IMR-90 (cell line): ENCODE results near the gene RNF141. TPM values are rescaled to one million over a fixed set of nuclear protein-coding genes. Genes with fewer than 3 reads are reported as not detected.

ENCODE experiments used
- ATAC-seq: fragments of 200-7000 bp; cut with Tn5 transposase; 2 replicates; pipeline ENCODE4 v1.9.1; 2020; ENCODE audit warnings: low read depth, mild to moderate bottlenecking, moderate library complexity
- BruUV-seq: library from RNA; stranded (reverse); fragments of 400-500 nt; replicated peaks from 2 replicates; lab custom pipeline; 2021; lab: Mats Ljungman, UMichigan
- CTCF ChIA-PET: fragments of 300-600 bp; formaldehyde crosslinking; extraction: SDS; loops from one replicate; lab custom pipeline; 2021; ENCODE audit warnings: antibody characterized with exemption; lab: Yijun Ruan, JAX
- POLR2A ChIA-PET: fragments of 300-600 bp; sonication (Branson Sonifier 250); formaldehyde crosslinking; loops from one replicate; lab custom pipeline; 2022; ENCODE audit warnings: antibody characterized with exemption; ENCODE audit not compliant: unreplicated experiment; lab: Charles Lee
- DNase-seq: peaks from one replicate; pipeline ENCODE4 v3.0.0; 2013
- H2AFZ ChIP-seq: replicated peaks from 2 replicates; pipeline ENCODE3; 2013; ENCODE audit warnings: low read length, mild to moderate bottlenecking; ENCODE audit not compliant: poor library complexity
- H2AK5ac ChIP-seq: 2 replicates; pipeline ENCODE4 v1.6.1; 2013; ENCODE audit warnings: low read depth, low read length, inconsistent platforms
- H2AK9ac ChIP-seq: replicated peaks from 2 replicates; pipeline ENCODE3; 2013; ENCODE audit warnings: mild to moderate bottlenecking, low read depth, low read length, moderate library complexity; ENCODE audit not compliant: poor library complexity
- H2BK120ac ChIP-seq: 2 replicates; pipeline ENCODE4 v1.6.1; 2013; ENCODE audit warnings: low read depth, low read length, inconsistent platforms
- H2BK15ac ChIP-seq: 3 replicates; pipeline ENCODE4 v1.6.1; 2013; ENCODE audit warnings: low read depth, low read length, inconsistent platforms
- H2BK20ac ChIP-seq: 2 replicates; pipeline ENCODE4 v1.6.1; 2013; ENCODE audit warnings: low read depth, mild to moderate bottlenecking, inconsistent platforms, low read length, moderate library complexity
- H2BK5ac ChIP-seq: 2 replicates; pipeline ENCODE4 v1.6.1; 2013; ENCODE audit warnings: mild to moderate bottlenecking, low read depth, low read length, inconsistent platforms; ENCODE audit not compliant: poor library complexity, severe bottlenecking
- H3K14ac ChIP-seq: replicated peaks from 2 replicates; pipeline ENCODE4 v1.6.1; 2013; ENCODE audit warnings: low read depth, low read length, inconsistent platforms
- H3K18ac ChIP-seq: 2 replicates; pipeline ENCODE4 v1.6.1; 2013; ENCODE audit warnings: low read depth, low read length, control low read depth
- H3K23ac ChIP-seq: 2 replicates; pipeline ENCODE4 v1.6.1; 2013; ENCODE audit warnings: low read depth, low read length, inconsistent platforms
- H3K27ac ChIP-seq: 2 replicates; pipeline ENCODE4 v1.5.1; 2013; ENCODE audit warnings: mild to moderate bottlenecking, control low read depth, low read length; ENCODE audit not compliant: insufficient read depth
- H3K27me3 ChIP-seq: 2 replicates; pipeline ENCODE4 v1.6.1; 2013; ENCODE audit warnings: low read length; ENCODE audit not compliant: control insufficient read depth, insufficient read depth
- H3K36me3 ChIP-seq: 2 replicates; pipeline ENCODE4 v1.6.1; 2013; ENCODE audit warnings: low read length, mixed read lengths; ENCODE audit not compliant: control insufficient read depth, insufficient read depth
- H3K4ac ChIP-seq: 2 replicates; pipeline ENCODE4 v1.6.1; 2013; ENCODE audit warnings: low read depth, low read length, inconsistent platforms
- H3K4me1 ChIP-seq: 2 replicates; pipeline ENCODE4 v1.6.1; 2013; ENCODE audit warnings: low read length, mixed read lengths; ENCODE audit not compliant: control insufficient read depth, insufficient read depth
- H3K4me2 ChIP-seq: 2 replicates; pipeline ENCODE4 v1.6.1; 2013; ENCODE audit warnings: low read depth, mild to moderate bottlenecking, control low read depth, low read length, moderate library complexity
- H3K4me3 ChIP-seq: 2 replicates; pipeline ENCODE4 v1.5.1; 2013; ENCODE audit warnings: low read depth, mild to moderate bottlenecking, control low read depth, low read length, moderate library complexity; ENCODE audit not compliant: insufficient read depth
- H3K56ac ChIP-seq: 2 replicates; pipeline ENCODE4 v1.6.1; 2013; ENCODE audit warnings: low read length, inconsistent platforms; ENCODE audit not compliant: insufficient read depth; ENCODE audit errors: extremely low read depth
- H3K79me1 ChIP-seq, 2 experiments: 2 replicates each; pipeline ENCODE4 v1.6.1; 2013; ENCODE audit warnings: low read length in 2 of 2, inconsistent platforms in 1 of 2, low read depth in 1 of 2
- H3K9ac ChIP-seq: 2 replicates; pipeline ENCODE4 v1.6.1; 2013; ENCODE audit warnings: low read depth, low read length, control low read depth
- H3K9me1 ChIP-seq: 2 replicates; pipeline ENCODE4 v1.6.1; 2013; ENCODE audit warnings: low read length, inconsistent platforms; ENCODE audit not compliant: insufficient read depth
- H3K9me3 ChIP-seq: 2 replicates; pipeline ENCODE4 v1.6.1; 2013; ENCODE audit warnings: low read length; ENCODE audit not compliant: control insufficient read depth, insufficient read depth
- H4K20me1 ChIP-seq: 2 replicates; pipeline ENCODE4 v1.6.1; 2013; ENCODE audit warnings: low read length, inconsistent platforms; ENCODE audit not compliant: insufficient read depth
- H4K5ac ChIP-seq: 2 replicates; pipeline ENCODE4 v1.6.1; 2013; ENCODE audit warnings: mild to moderate bottlenecking, low read depth, low read length, control low read depth
- H4K8ac ChIP-seq, 2 experiments: 2 replicates each; pipeline ENCODE4 v1.6.1; 2013; ENCODE audit warnings: low read depth in 2 of 2, low read length in 2 of 2, control low read depth in 1 of 2, inconsistent platforms in 1 of 2
- H4K91ac ChIP-seq: 2 replicates; pipeline ENCODE4 v1.6.1; 2013; ENCODE audit warnings: low read depth, low read length, inconsistent platforms; ENCODE audit not compliant: insufficient read depth
- BHLHE40 ChIP-seq: fragments of 150-350 bp; IDR thresholded peaks from 2 replicates; pipeline ENCODE4 v1.6.1; 2016; ENCODE audit warnings: mild to moderate bottlenecking, low read depth, low read length
- CEBPB ChIP-seq: IDR thresholded peaks from 2 replicates; pipeline ENCODE4 v1.6.1; 2012; ENCODE audit warnings: low read depth, low read length, improper control_type of control experiment
- CHD1 ChIP-seq: IDR thresholded peaks from 2 replicates; pipeline ENCODE4 v1.6.1; 2012; ENCODE audit warnings: low read depth, low read length, improper control_type of control experiment
- ELK1 ChIP-seq: fragments of 150-350 bp; IDR thresholded peaks from 2 replicates; pipeline ENCODE4 v1.6.1; 2016; ENCODE audit warnings: low read depth, mild to moderate bottlenecking, low read length, moderate library complexity, borderline replicate concordance
- FOS ChIP-seq: fragments of 150-350 bp; IDR thresholded peaks from 2 replicates; pipeline ENCODE4 v1.6.1; 2016; ENCODE audit warnings: low read depth, low read length
- MAFK ChIP-seq: IDR thresholded peaks from 2 replicates; pipeline ENCODE4 v1.6.1; 2012; ENCODE audit warnings: low read depth, low read length, improper control_type of control experiment
- MAZ ChIP-seq: IDR thresholded peaks from 2 replicates; pipeline ENCODE4 v1.6.1; 2012; ENCODE audit warnings: low read depth, mild to moderate bottlenecking, low read length, improper control_type of control experiment, moderate library complexity, borderline replicate concordance
- MXI1 ChIP-seq: IDR thresholded peaks from 2 replicates; pipeline ENCODE4 v1.6.1; 2012; ENCODE audit warnings: low read depth, mild to moderate bottlenecking, low read length, moderate library complexity, borderline replicate concordance
- NFE2L2 ChIP-seq: fragments of 150-350 bp; IDR thresholded peaks from 2 replicates; pipeline ENCODE4 v1.6.1; 2016; ENCODE audit warnings: low read depth, mild to moderate bottlenecking, low read length
- POLR2A ChIP-seq: IDR thresholded peaks from 2 replicates; pipeline ENCODE4 v1.6.1; 2012; ENCODE audit warnings: mild to moderate bottlenecking, low read depth, low read length
- RAD21 ChIP-seq: IDR thresholded peaks from 2 replicates; pipeline ENCODE4 v1.6.1; 2012; ENCODE audit warnings: low read length, improper control_type of control experiment
- RFX5 ChIP-seq: IDR thresholded peaks from 2 replicates; pipeline ENCODE4 v1.8.0; 2012; ENCODE audit warnings: low read depth, mild to moderate bottlenecking, low read length, moderate library complexity
- SMC3 ChIP-seq: fragments of 150-350 bp; IDR thresholded peaks from 2 replicates; pipeline ENCODE4 v1.6.1; 2016; ENCODE audit warnings: low read depth, mild to moderate bottlenecking, antibody characterized with exemption, low read length, moderate library complexity
- WGBS, 2 experiments: methylation state at CpG; one replicate each; pipeline versions ENCODE4 v1.1.5 to v1.1.7; 2013; ENCODE audit warnings: missing lambda C conversion rate in 2 of 2; ENCODE audit not compliant: insufficient read length in 1 of 2; ENCODE audit errors: extremely low coverage in 2 of 2; 5-methylcytosine and 5-hydroxymethylcytosine counted together
- dilution Hi-C: fragments of 300-500 bp; cut with HindIII; formaldehyde crosslinking; loops from one replicate; pipeline ENCODE4 v1.14.3; 2018; ENCODE audit warnings: low sequenced_read_pairs; ENCODE audit not compliant: unreplicated experiment
- in situ Hi-C: fragments of 300-500 bp; cut with MboI; formaldehyde crosslinking; loops from 3 replicates; pipeline ENCODE4 v1.14.3; 2019; ENCODE audit warnings: low sequenced_read_pairs, inconsistent platforms, mixed read lengths
- intact Hi-C: fragments of 100-400 bp; cut with micrococcal nuclease; formaldehyde crosslinking; loops from 2 replicates; pipeline ENCODE4 v1.10.0; 2022
- polyA plus RNA-seq, 3 experiments: library from polyadenylated mRNA; depleted of rRNA; stranded (reverse); fragments of >200 nt; gene quantifications; 2 replicates each; pipeline ENCODE4 v1.2.3, GENCODE V29; 2012; ENCODE audit warnings: low replicate concordance in 1 of 3
- total RNA-seq: library from RNA; depleted of rRNA; stranded (reverse); fragments of >200 nt; gene quantifications from 2 replicates; pipeline ENCODE4 v1.2.3, GENCODE V29; 2012
- TF ChIP-seq, protein P1 (sequence below): conservative IDR thresholded peaks from 2 replicates; pipeline ENCODE4 v1.5.1; 2012; ENCODE audit warnings: mild to moderate bottlenecking, low read depth, low read length, improper control_type of control experiment
- TF ChIP-seq, protein P2 (sequence below): fragments of 150-350 bp; IDR thresholded peaks from 2 replicates; pipeline ENCODE4 v1.6.1; 2017; ENCODE audit warnings: mild to moderate bottlenecking, antibody characterized with exemption, low read length, low read depth

Gene RNF141
- total and polyA plus RNA-seq, 2 of the 4 experiments (the other 2 are of a cell fraction) = 13.8 to 18.6 TPM

GRCh38 chr11:10476342-10476741 lies 64.6 kb downstream of the RNF141 start:
- H4K91ac ChIP-seq = no peak overlapping the region
- no peak overlapping the region for H2AK5ac ChIP-seq
- no peak overlapping the region for H4K8ac ChIP-seq
- in situ Hi-C loops (no loop called here), intact Hi-C loops (no loop called here), dilution Hi-C loops (no loop called here)
- no peak overlapping the region for H3K4ac ChIP-seq
- H3K56ac ChIP-seq = no peak overlapping the region
- TF ChIP-seq MAZ (no peak), BHLHE40 (no peak), SMC3 (no peak), FOS (no peak), NFE2L2 (no peak), RAD21 (no peak), CEBPB (no peak), MXI1 (no peak), RFX5 (no peak), MAFK (no peak), ELK1 (no peak), CHD1 (no peak), POLR2A (no peak)
- TF ChIP-seq, protein P1, sequence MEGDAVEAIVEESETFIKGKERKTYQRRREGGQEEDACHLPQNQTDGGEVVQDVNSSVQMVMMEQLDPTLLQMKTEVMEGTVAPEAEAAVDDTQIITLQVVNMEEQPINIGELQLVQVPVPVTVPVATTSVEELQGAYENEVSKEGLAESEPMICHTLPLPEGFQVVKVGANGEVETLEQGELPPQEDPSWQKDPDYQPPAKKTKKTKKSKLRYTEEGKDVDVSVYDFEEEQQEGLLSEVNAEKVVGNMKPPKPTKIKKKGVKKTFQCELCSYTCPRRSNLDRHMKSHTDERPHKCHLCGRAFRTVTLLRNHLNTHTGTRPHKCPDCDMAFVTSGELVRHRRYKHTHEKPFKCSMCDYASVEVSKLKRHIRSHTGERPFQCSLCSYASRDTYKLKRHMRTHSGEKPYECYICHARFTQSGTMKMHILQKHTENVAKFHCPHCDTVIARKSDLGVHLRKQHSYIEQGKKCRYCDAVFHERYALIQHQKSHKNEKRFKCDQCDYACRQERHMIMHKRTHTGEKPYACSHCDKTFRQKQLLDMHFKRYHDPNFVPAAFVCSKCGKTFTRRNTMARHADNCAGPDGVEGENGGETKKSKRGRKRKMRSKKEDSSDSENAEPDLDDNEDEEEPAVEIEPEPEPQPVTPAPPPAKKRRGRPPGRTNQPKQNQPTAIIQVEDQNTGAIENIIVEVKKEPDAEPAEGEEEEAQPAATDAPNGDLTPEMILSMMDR = no peak
- TF ChIP-seq, protein P2, sequence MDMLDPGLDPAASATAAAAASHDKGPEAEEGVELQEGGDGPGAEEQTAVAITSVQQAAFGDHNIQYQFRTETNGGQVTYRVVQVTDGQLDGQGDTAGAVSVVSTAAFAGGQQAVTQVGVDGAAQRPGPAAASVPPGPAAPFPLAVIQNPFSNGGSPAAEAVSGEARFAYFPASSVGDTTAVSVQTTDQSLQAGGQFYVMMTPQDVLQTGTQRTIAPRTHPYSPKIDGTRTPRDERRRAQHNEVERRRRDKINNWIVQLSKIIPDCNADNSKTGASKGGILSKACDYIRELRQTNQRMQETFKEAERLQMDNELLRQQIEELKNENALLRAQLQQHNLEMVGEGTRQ = no peak
- H2AK9ac ChIP-seq = no peak overlapping the region
- POLR2A ChIA-PET = no interaction called here
- H3K27ac ChIP-seq = no peak overlapping the region
- no peak overlapping the region for H3K4me3 ChIP-seq
- no peak overlapping the region for H3K14ac ChIP-seq
- no peak overlapping the region for H2BK5ac ChIP-seq
- H3K9me3 ChIP-seq = no peaks in the 10 kb centered on the region
- H4K5ac ChIP-seq = no peak overlapping the region
- peaks cover 3% of the 10 kb centered on the region; the same call in 1 of the 2 replicates for H3K4me1 ChIP-seq
- H3K9me1 ChIP-seq = peaks cover 19% of the 10 kb centered on the region
- no peak for DNase-seq
- H3K4me2 ChIP-seq = no peak overlapping the region
- 100% methylated on average over 1 of the region's 1 CpG; no CpG with 5 or more reads in 1 of the 2 experiments for WGBS, 2 experiments
- H3K27me3 ChIP-seq = no peaks in the 10 kb centered on the region
- H2BK20ac ChIP-seq = no peak overlapping the region
- H2BK120ac ChIP-seq = no peak overlapping the region
- BruUV-seq = no TSS peak
- CTCF ChIA-PET = interaction anchor here (0.6 kb wide), 1 partner anchor 515 kb away, joined by 4 read pairs; no protein-coding TSS in a partner anchor
- H3K36me3 ChIP-seq = peaks cover 37% of the 10 kb centered on the region
- no peak overlapping the region for H3K9ac ChIP-seq
- H2AFZ ChIP-seq = no peak overlapping the region
- no peak for ATAC-seq
- H3K79me1 ChIP-seq = peaks cover 9 to 54% of the 10 kb centered on the region in 2 experiments
- no peak overlapping the region for H2BK15ac ChIP-seq
- H3K18ac ChIP-seq = no peak overlapping the region
- peaks cover 21% of the 10 kb centered on the region for H4K20me1 ChIP-seq
- H3K23ac ChIP-seq = no peak overlapping the region
